Superior temporal gyrus (tissue), 1 donor: Measurements from ENCODE around the gene ALK.

ENCODE experiments used
- DNase-seq: peaks from one replicate; pipeline ENCODE4 v3.0.0-alpha.2; 2016; ENCODE audit errors: extremely low spot score

ALK gene

DNA sequence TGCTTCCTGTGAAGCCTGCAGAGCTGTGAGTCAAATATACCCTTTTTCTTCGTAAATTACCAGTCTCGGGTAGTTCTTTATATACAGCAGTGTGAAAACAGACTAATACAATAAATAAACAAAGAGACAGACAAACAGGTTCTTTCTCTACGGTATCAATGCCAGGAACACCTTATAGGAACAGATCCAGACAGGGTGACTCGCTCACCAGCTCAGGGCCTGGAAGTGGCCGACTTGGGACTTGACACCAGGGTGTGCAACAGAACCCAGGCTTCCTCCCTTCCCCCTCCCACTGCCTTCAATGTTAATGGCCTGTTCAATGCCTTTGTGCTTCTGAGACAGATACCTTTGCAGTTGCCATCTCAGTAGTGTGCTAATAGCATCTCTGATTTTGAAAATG lies 309.5 kb downstream of the ALK start:
- DNase-seq: no peak

GRCh38 chr2:29611261-29611660 lies 310.1 kb downstream of the ALK start:
- DNase-seq: no peak

- DNase-seq: no peak
Observed at GRCh38 chr2:29610569-29610968, 310.8 kb downstream of the ALK start.

GRCh38 chr2:29607038-29607420 lies 314.4 kb downstream of the ALK start:
- DNase-seq: no peak

DNA sequence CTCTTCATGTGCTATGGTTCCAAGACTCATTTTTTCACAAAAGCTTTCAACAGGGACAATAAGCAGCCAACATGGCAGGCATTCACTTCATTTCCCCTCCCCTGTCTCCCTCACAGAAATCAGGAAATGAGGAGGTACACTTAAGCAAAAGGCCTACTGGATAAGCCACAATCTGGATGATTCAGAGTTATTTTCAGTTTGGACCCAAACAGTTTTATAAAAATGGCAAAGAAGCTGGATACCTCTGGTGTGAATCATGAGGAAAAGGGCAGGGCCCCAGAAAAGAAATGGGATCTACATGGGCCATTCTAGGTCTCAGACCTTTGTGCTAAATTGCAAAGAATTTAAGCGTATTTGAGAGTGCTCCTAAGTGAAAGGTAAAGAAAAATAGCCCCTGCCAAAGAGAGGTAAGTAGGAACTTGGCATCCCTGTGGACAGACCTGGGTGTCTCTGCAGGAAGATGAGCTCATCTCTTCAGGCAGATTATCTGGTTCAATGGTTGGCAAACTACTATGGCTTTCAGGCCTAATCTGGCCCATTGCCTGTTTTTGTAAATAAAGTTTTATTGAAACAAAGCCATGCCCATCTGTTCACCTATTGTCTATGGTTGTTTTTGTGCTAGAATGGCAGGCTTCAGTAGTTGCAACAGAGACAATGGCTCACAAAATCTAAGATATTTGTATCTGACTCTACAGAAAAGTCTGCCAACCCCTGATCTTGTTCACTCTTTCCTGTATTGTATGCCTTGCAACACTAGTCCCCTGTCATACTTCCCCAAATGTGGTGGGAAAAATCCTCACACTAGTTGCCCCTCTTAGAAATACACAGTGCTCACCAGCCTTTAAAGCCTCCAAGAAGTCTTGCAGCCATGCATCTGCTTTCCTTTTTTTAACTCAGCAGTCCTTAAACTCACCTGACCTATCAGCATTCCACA lies 315.0 kb downstream of the ALK start:
- no peak for DNase-seq

DNA sequence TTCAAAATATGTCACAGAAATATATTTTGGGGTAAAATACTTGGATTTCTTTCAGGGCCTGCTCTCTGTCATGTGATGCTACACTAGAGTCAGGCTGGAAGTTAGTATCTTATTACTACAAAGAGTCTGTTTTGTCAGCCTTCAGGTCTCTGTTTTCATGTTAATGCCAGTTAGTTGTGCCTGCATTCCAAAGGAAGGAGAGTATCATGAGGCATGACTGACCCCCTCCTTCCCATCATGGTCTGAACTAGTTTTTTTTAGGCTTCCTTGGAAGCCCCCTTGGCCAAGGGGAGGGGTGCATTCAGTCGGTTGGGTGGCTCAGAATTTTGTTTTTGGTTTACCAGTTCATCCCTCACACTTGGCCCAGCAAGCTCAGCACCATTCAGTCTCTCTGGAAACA lies 318.0 kb downstream of the ALK start:
- no peak for DNase-seq

- no peak for DNase-seq
Observed at GRCh38 chr2:29601872-29602271, 319.5 kb downstream of the ALK start.

GRCh38 chr2:29601321-29601720 lies 320.1 kb downstream of the ALK start:
- no peak for DNase-seq

GRCh38 chr2:29599946-29600345 lies 321.4 kb downstream of the ALK start:
- no peak for DNase-seq

GRCh38 chr2:29598978-29599377 lies 322.4 kb downstream of the ALK start:
- DNase-seq: no peak

GRCh38 chr2:29597035-29597434 lies 324.4 kb downstream of the ALK start:
- no peak for DNase-seq

GRCh38 chr2:29596584-29596983 lies 324.8 kb downstream of the ALK start:
- no peak for DNase-seq

GRCh38 chr2:29591600-29591999 lies 329.8 kb downstream of the ALK start:
- DNase-seq: no peak

GRCh38 chr2:29590211-29590610 lies 331.2 kb downstream of the ALK start:
- DNase-seq: no peak

DNA sequence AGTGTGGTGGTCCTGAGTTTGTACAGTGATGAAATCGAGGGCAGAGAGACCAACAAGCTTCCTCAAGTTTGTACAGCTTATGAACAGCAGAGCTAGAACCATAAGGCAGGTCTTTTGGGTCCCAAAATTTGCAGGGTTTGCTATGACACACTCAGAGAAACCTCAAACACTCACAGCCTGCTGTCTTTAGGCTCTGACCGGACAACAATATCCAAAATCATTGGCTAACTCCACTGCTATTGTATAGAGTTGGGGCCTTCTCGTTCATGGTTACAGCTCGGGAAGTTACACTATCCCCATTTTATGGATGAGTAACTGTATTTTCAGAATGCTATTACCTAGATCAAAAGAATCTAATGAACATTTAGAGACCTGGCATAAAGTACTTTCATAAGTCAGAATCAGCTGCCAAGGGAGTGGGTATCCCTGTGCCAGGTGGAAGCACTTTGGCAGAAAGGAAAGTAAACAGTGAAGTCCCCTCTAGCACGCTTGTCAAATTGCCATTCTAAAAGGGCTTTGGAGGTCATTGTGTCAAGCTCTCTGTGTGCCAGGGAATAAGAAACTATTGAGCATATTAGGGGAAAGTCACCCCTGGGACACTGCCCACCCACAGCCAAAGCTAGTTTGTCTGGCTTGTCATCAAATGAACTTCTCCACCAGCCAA lies 331.8 kb downstream of the ALK start:
- DNase-seq: no peak

DNA sequence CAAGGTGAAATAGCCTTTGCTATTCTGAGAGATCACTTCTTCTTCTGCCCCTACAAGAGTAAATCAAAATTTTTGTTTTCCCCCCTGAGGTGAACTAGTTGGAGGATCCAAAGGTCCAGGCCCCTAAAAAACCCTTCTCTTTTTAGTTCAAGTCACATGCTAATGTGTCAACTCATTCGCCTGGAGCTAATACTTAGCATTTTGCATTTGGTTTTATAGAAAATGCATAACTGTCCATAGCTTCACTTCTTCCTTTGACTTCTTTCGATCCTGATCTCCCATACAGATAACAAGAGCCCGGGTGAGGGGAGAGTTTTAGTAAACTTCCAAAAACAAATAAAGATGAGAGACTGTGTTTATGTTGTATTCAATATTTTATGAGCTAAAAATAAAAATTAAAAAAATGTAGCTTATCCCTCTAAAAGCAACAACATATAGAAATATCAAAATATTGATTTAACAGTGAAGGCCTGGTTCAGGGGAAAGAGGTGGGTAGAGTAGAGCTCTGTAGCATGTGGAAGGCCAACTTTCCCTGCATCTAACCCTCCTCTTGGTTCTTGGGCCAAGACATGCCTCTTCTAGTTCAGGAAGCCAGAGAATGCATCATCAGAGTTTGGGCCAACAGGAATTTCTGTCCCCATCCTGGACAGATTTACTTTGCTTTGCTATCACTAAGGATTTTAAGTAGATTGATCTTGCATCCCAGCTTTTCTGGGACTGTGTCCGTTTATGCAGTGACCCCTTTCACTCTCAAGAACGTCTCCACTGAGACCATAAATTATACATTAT lies 333.8 kb downstream of the ALK start:
- no peak for DNase-seq

- DNase-seq: no peak
Observed at GRCh38 chr2:29586919-29587318, 334.5 kb downstream of the ALK start.

- no peak for DNase-seq
Observed at GRCh38 chr2:29583548-29584156, 337.7 kb downstream of the ALK start.

- no peak for DNase-seq
Observed at GRCh38 chr2:29583104-29583503, 338.3 kb downstream of the ALK start.

DNA sequence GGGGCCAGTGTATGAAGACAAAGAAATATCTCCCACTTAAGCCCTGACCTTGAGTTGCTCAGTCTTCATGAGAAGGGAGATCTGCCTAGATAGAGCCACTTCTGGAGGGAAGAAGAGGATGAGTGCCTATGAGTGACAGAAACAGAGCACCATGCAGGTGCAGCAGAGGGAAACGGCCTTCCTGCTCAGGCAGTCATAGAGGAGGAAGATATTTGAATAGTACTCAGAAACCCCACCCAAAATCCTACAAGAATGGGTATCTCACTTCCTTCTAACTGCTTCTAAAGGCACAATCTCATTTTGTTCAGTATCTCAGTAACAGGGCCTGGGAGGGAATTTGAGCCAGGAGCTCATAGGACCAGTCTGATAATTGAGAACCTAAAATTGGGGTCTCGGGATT lies 339.3 kb downstream of the ALK start:
- no peak for DNase-seq

GRCh38 chr2:29580223-29580622 lies 341.2 kb downstream of the ALK start:
- no peak for DNase-seq
